ENCODE data around the gene ZNF189.
A peak's percentile ranks its signal among the peaks of the same experiment; 100 is the strongest.
"Not testable (repeated sequence)": the region's sequence is repeated elsewhere in the genome, so short reads cannot be mapped to it uniquely, and the experiment has no call there.

The ZNF189 gene

DNA sequence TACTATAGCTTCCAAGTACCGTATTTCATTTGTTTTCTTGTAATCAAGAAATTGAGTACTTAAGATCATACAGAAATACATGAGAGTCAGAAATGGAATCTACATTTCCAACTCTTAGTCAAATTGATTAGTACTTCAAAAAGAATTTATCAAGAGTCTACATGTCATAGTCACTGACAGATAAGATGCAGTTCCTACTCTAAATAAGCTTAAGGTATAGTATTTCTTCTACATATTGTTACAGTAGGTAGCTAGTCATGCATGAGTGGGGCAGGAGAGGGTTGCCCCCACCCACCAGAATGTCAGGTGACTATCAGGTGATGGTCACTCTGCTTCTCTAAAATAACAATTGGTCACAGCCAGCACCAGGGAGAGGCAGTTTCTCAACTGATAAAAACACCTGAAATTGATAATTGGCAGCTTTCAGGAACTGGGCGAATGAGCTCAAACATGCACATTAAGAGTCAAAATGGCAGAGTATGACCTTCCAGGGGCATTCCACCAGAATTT lies 16.8 kb upstream of the ZNF189 start:
- H3K4me2 ChIP-seq (ENCODE audit: low read depth, low read length) = no peak overlapping the region
- H3K9me3 ChIP-seq (replicated peaks; ENCODE audit: insufficient read depth, low read length) = no peaks in the 10 kb centered on the region
- no peaks in the 10 kb centered on the region for H3K36me3 ChIP-seq (replicated peaks; ENCODE audit: insufficient read depth, low read length)
- H2AFZ ChIP-seq (ENCODE audit: low read length) = no peak overlapping the region
- no peak overlapping the region for H3K27ac ChIP-seq (ENCODE audit: low read length)
- DNase-seq = no peak
- no peaks in the 10 kb centered on the region for H3K4me1 ChIP-seq (ENCODE audit: low read length)
- H3K27me3 ChIP-seq (replicated peaks; ENCODE audit: insufficient read depth, low read length) = no peaks in the 10 kb centered on the region
- H3K79me2 ChIP-seq (ENCODE audit: low read length) = no peaks in the 10 kb centered on the region
- no peaks in the 10 kb centered on the region for H3K9me2 ChIP-seq (replicated peaks; ENCODE audit: insufficient read depth, low read length)
- H3K4me3 ChIP-seq (ENCODE audit: low read length) = no peak overlapping the region
- TF ChIP-seq EZH2 (optimal IDR thresholded peaks at IDR 0.05; ENCODE audit: low read depth, low read length) (no peak), EZH2phosphoT487 (IDR thresholded peaks at IDR 0.05; ENCODE audit: low read length) (no peak)
- TF ChIP-seq, protein P1, sequence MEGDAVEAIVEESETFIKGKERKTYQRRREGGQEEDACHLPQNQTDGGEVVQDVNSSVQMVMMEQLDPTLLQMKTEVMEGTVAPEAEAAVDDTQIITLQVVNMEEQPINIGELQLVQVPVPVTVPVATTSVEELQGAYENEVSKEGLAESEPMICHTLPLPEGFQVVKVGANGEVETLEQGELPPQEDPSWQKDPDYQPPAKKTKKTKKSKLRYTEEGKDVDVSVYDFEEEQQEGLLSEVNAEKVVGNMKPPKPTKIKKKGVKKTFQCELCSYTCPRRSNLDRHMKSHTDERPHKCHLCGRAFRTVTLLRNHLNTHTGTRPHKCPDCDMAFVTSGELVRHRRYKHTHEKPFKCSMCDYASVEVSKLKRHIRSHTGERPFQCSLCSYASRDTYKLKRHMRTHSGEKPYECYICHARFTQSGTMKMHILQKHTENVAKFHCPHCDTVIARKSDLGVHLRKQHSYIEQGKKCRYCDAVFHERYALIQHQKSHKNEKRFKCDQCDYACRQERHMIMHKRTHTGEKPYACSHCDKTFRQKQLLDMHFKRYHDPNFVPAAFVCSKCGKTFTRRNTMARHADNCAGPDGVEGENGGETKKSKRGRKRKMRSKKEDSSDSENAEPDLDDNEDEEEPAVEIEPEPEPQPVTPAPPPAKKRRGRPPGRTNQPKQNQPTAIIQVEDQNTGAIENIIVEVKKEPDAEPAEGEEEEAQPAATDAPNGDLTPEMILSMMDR (IDR thresholded peaks at IDR 0.05; ENCODE audit: low read length) = no peak
- H4K20me1 ChIP-seq (ENCODE audit: insufficient read depth, low read length) = no peaks in the 10 kb centered on the region
- H3K9ac ChIP-seq (ENCODE audit: low read length) = no peak overlapping the region
- no peaks in the 10 kb centered on the region for H3F3A ChIP-seq (ENCODE audit: insufficient read depth, low read length)

DNA sequence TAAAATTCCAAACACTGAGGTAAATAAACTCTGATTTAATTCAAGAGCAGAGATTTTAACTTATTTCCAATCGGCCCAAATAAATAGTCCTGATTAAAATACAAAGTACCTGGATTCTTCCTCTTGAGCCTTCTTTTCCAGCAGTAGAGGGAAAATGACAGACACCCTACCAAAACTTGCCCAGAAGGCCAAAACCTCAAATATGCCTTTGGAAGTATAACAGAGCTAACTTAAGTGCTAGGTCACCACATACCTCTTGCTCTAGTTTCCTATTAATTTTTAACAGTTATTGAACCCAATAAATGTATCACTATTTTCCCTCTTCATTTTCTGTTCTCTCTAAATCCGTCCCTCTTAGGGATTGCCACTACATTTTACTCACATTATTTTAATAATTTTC lies 15.3 kb upstream of the ZNF189 start:
- Histone ChIP-seq H3K4me3 (ENCODE audit: low read length) (no peak overlapping the region), H3K27ac (ENCODE audit: low read length) (no peak overlapping the region), H2AFZ (ENCODE audit: low read length) (no peak overlapping the region), H3K9me3 (replicated peaks; ENCODE audit: insufficient read depth, low read length) (no peaks in the 10 kb centered on the region), H3K4me1 (ENCODE audit: low read length) (0 out of 2 replicates have a peak, but pooled peaks cover 6% of the 10 kb centered on the region), H3K9me2 (replicated peaks; ENCODE audit: insufficient read depth, low read length) (no peaks in the 10 kb centered on the region), H3F3A (ENCODE audit: insufficient read depth, low read length) (no peaks in the 10 kb centered on the region), H3K4me2 (ENCODE audit: low read depth, low read length) (no peak overlapping the region), H3K9ac (ENCODE audit: low read length) (no peak overlapping the region), H4K20me1 (ENCODE audit: insufficient read depth, low read length) (no peaks in the 10 kb centered on the region), H3K79me2 (ENCODE audit: low read length) (no peaks in the 10 kb centered on the region), H3K36me3 (replicated peaks; ENCODE audit: insufficient read depth, low read length) (no peaks in the 10 kb centered on the region), H3K27me3 (replicated peaks; ENCODE audit: insufficient read depth, low read length) (no peaks in the 10 kb centered on the region)
- no peak for DNase-seq
- TF ChIP-seq, protein P1 (IDR thresholded peaks at IDR 0.05; ENCODE audit: low read length) = no peak
- TF ChIP-seq EZH2phosphoT487 (IDR thresholded peaks at IDR 0.05; ENCODE audit: low read length) = no peak
- TF ChIP-seq EZH2 (optimal IDR thresholded peaks at IDR 0.05; ENCODE audit: low read depth, low read length) = no peak

DNA sequence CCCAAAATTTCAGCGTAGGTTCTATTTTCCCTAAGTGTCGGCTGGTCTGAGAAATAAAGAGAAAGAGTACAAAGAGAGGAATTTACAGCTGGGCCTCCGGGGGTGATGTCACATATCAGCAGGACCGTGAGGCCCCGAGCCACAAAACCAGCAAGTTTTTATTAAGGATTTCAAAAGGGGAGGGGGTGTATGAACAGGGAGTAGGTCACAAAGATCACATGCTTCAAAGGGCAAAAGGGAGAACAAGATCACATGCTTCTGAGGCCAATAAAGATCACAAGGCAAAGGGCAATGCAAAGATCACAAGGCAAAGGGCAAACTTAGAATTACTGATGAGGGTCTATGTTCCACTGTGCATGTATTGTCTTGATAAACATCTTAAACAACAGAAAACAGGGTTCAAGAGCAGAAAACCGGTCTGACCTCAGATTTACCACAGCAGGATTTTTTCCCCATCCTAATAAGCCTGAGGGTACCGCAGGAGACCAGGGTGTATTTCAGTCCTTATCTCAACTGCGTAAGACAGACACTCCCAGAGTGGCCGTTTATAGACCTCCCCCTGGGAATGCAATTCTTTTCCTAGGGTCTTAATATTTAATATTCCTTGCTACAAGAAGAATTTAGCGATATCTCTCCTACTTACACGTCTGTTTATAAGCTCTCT lies 13.6 kb upstream of the ZNF189 start, which contains the start of gene BAAT:
Gene BAAT, minus strand, starts transcription at position 134 of the 664 bp plus-strand sequence. CDS start 13,602 bp downstream, outside the sequence.
- H3K4me1 ChIP-seq (ENCODE audit: low read length); H4K20me1 ChIP-seq (ENCODE audit: insufficient read depth, low read length); DNase-seq; H3K27me3 ChIP-seq (replicated peaks; ENCODE audit: insufficient read depth, low read length); H3K4me2 ChIP-seq (ENCODE audit: low read depth, low read length); H3K9me2 ChIP-seq (replicated peaks; ENCODE audit: insufficient read depth, low read length); H3K79me2 ChIP-seq (ENCODE audit: low read length); H3K9me3 ChIP-seq (replicated peaks; ENCODE audit: insufficient read depth, low read length); H3F3A ChIP-seq (ENCODE audit: insufficient read depth, low read length); H3K27ac ChIP-seq (ENCODE audit: low read length); H3K36me3 ChIP-seq (replicated peaks; ENCODE audit: insufficient read depth, low read length); H2AFZ ChIP-seq (ENCODE audit: low read length); H3K9ac ChIP-seq (ENCODE audit: low read length); H3K4me3 ChIP-seq (ENCODE audit: low read length): not testable (repeated sequence)

DNA sequence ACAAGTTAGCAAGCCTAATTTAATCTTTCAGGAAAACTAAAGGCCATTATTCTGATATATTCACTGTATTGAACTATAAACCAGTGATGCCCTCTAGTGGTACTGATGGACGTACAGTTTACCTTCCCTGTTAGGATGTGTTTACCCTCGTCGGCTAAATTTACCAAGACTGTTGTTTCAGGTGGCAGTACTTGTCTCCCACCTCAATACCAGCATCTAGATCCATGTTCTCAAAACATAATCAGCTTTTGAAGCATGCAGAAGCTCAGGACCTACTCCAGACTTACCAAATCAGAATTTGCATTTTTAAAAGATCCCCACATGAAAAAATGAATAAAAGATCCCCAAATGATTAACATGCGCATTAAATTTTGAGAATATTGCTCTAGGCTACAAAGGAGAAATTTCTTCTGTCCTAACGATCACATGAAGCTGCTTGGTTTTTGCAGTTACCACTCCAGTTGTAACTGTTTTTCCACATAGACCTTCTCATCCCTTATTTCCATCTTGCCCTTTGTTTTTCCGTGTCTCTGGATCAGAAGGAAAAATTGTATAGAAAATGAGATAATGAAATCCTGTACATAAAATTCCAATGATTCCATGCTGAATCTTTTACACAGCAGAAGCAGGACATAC lies 10.7 kb upstream of the ZNF189 start:
- H3K79me2 ChIP-seq (ENCODE audit: low read length) = peaks cover 30% of the 10 kb centered on the region
- no peaks in the 10 kb centered on the region for H3K27me3 ChIP-seq (replicated peaks; ENCODE audit: insufficient read depth, low read length)
- peak; percentile 50 for DNase-seq
- no peak overlapping the region for H3K9ac ChIP-seq (ENCODE audit: low read length)
- H4K20me1 ChIP-seq (ENCODE audit: insufficient read depth, low read length) = no peaks in the 10 kb centered on the region
- 0 out of 2 replicates have a peak, but pooled peaks cover 9% of the 10 kb centered on the region for H3K4me1 ChIP-seq (ENCODE audit: low read length)
- H3F3A ChIP-seq (ENCODE audit: insufficient read depth, low read length) = no peaks in the 10 kb centered on the region
- TF ChIP-seq, protein P1 (IDR thresholded peaks at IDR 0.05; ENCODE audit: low read length) = peak; percentile 65
- no peak for TF ChIP-seq EZH2 (optimal IDR thresholded peaks at IDR 0.05; ENCODE audit: low read depth, low read length)
- no peaks in the 10 kb centered on the region for H3K9me2 ChIP-seq (replicated peaks; ENCODE audit: insufficient read depth, low read length)
- H3K27ac ChIP-seq (ENCODE audit: low read length) = no peak overlapping the region
- H3K9me3 ChIP-seq (replicated peaks; ENCODE audit: insufficient read depth, low read length) = no peaks in the 10 kb centered on the region
- 0 out of 2 replicates have a peak, but pooled peaks cover 11% of the 10 kb centered on the region for H3K36me3 ChIP-seq (replicated peaks; ENCODE audit: insufficient read depth, low read length)
- H3K4me2 ChIP-seq (ENCODE audit: low read depth, low read length) = no peak overlapping the region
- H2AFZ ChIP-seq (ENCODE audit: low read length) = no peak overlapping the region
- no peak overlapping the region for H3K4me3 ChIP-seq (ENCODE audit: low read length)

All from MM.1S (cell line).